LNCaP clone FGC (cell line): ENCODE results near the gene SNRPD3.

Experiments used
- DNase-seq: peaks from one replicate; pipeline ENCODE4 v3.0.0-alpha.2; 2011; ENCODE audit warnings: low read depth
- H3K4me3 ChIP-seq: 2 replicates; pipeline ENCODE4 v1.5.1; 2011; ENCODE audit warnings: mild to moderate bottlenecking, low read depth, low read length, control low read depth
- CTCF ChIP-seq: IDR thresholded peaks from 2 replicates; pipeline ENCODE4 v1.5.1; 2012; ENCODE audit warnings: mild to moderate bottlenecking; ENCODE audit not compliant: control insufficient read depth, insufficient read depth; ENCODE audit errors: extremely low read depth

The SNRPD3 gene

GRCh38 chr22:24555165-24556039 lies at the start of gene SNRPD3:
TSS of gene SNRPD3 (plus strand) at chr22:24555999. CDS start at chr22:24557675, 1,676 bp downstream.
- DNase-seq, result peak; percentile 93
- no peak for TF ChIP-seq CTCF
- H3K4me3 ChIP-seq, result peak within 1 kb of the TSS; percentile 100

- H3K4me3 ChIP-seq, result no peak overlapping the region
- TF ChIP-seq CTCF, result no peak
- no peak for DNase-seq
Observed at GRCh38 chr22:24506802-24507438, 48.9 kb upstream of the SNRPD3 start.

GRCh38 chr22:24507716-24508115 lies 48.1 kb upstream of the SNRPD3 start:
- no peak overlapping the region for H3K4me3 ChIP-seq
- no peak for DNase-seq
- no peak for TF ChIP-seq CTCF

- no peak for TF ChIP-seq CTCF
- no peak overlapping the region for H3K4me3 ChIP-seq
- DNase-seq, result no peak
Observed at GRCh38 chr22:24510637-24511625, 44.9 kb upstream of the SNRPD3 start.

GRCh38 chr22:24512043-24512442 lies 43.8 kb upstream of the SNRPD3 start:
- H3K4me3 ChIP-seq, result no peak overlapping the region
- no peak for TF ChIP-seq CTCF
- no peak for DNase-seq

GRCh38 chr22:24513378-24514240 lies 42.2 kb upstream of the SNRPD3 start:
- H3K4me3 ChIP-seq, result no peak overlapping the region
- DNase-seq, result no peak
- no peak for TF ChIP-seq CTCF
